OCI-LY3 (cell line): ENCODE measurements around the gene DTNA.
"Not testable (repeated sequence)": the region's sequence is repeated elsewhere in the genome, so short reads cannot be mapped to it uniquely, and the experiment has no call there.

ENCODE experiments used
- H2AFZ ChIP-seq: fragments of 200-600, 300-600 bp; shearing (Covaris generic); 2 replicates; pipeline ENCODE4 v1.6.0; 2014; ENCODE audit warnings: antibody characterized with exemption, low read depth, low read length
- H3K27ac ChIP-seq: fragments of 200-600, 300-600 bp; sonication (generic); 2 replicates; pipeline ENCODE4 v1.5.1; 2014; ENCODE audit warnings: mild to moderate bottlenecking, low read length, moderate library complexity, mixed read lengths
- H3K27me3 ChIP-seq: fragments of 200-600, 300-600 bp; sonication (generic); 2 replicates; pipeline ENCODE4 v1.6.1; 2014; ENCODE audit warnings: low read depth, low read length, mixed read lengths
- H3K36me3 ChIP-seq: fragments of 200-600, 300-600 bp; sonication (generic); replicated peaks from 2 replicates; pipeline ENCODE3; 2014; ENCODE audit warnings: low read depth, low read length, mixed read lengths
- H3K4me1 ChIP-seq: fragments of 300-600, 200-600 bp; sonication (generic); 2 replicates; pipeline ENCODE4 v1.6.1; 2014; ENCODE audit warnings: low read length, mixed read lengths
- H3K4me2 ChIP-seq: fragments of 200-600, 300-600 bp; sonication (generic); 2 replicates; pipeline ENCODE4 v1.6.1; 2014; ENCODE audit warnings: low read length, mixed read lengths
- H3K4me3 ChIP-seq: fragments of 300-600, 200-600 bp; sonication (generic); 2 replicates; pipeline ENCODE4 v1.5.1; 2014; ENCODE audit warnings: antibody characterized with exemption, mild to moderate bottlenecking, low read length, moderate library complexity
- H3K79me2 ChIP-seq: fragments of 300-600, 200-600 bp; shearing (Covaris generic); 2 replicates; pipeline ENCODE4 v1.6.1; 2014; ENCODE audit warnings: mild to moderate bottlenecking, low read length, mixed read lengths
- H3K9ac ChIP-seq: fragments of 300-600, 200-600 bp; shearing (Covaris generic); 2 replicates; pipeline ENCODE4 v1.6.0; 2014; ENCODE audit warnings: mild to moderate bottlenecking, low read length, moderate library complexity
- H3K9me3 ChIP-seq: fragments of 200-600, 300-600 bp; shearing (Covaris generic); 2 replicates; pipeline ENCODE4 v1.6.1; 2014; ENCODE audit warnings: low read length, mixed read lengths; ENCODE audit not compliant: insufficient read depth
- H4K20me1 ChIP-seq: fragments of 200-600, 300-600 bp; sonication (generic); 2 replicates; pipeline ENCODE4 v1.6.1; 2016; ENCODE audit warnings: low read length, mixed read lengths; ENCODE audit not compliant: insufficient read depth
- EZH2phosphoT487 ChIP-seq: fragments of 200-600 bp; shearing (Covaris generic); IDR thresholded peaks from 2 replicates; pipeline ENCODE4 v1.6.1; 2018; ENCODE audit warnings: antibody characterized with exemption, mixed run types, low read depth
- TF ChIP-seq, protein P1 (sequence below): fragments of 200-600, 300-600 bp; sonication (generic); IDR thresholded peaks from 2 replicates; pipeline ENCODE4 v1.5.1; 2014; ENCODE audit warnings: antibody characterized with exemption, low read length, low read depth

The DTNA gene

DNA sequence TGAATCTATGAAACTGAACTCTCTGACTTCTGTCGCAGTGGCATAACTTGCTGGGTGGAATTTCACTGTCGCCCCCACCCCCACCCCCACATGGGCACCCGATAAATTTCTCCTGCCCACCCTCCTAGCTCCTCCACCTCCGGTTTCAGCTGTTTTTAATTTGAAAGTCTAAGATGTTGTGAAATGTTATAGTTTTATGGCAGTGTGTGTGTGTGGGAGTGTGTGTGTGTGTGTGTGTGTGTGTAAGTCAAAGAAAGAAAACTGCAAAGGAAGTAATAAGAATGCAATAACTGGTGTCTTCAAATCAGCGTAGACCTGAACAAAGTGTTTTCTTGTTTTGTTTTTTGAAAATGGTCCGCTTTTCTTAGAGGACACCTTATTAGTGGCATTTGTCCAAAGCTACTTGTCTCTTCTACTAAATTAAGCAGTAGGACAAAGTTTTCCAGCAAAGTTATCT is 388 bp downstream of the DTNA start:
- H3K4me3 ChIP-seq, result peak overlapping the region; percentile 58
- no peak overlapping the region for H3K27ac ChIP-seq
- H3K27me3 ChIP-seq, result no peaks in the 10 kb centered on the region
- H3K36me3 ChIP-seq, result no peaks in the 10 kb centered on the region
- H3K9ac ChIP-seq, result 0 out of 2 replicates have a peak overlapping the region, but pooled peaks have one; percentile 2
- peaks cover 29% of the 10 kb centered on the region for H3K4me1 ChIP-seq
- no peaks in the 10 kb centered on the region for H3K9me3 ChIP-seq
- no peaks in the 10 kb centered on the region for H3K79me2 ChIP-seq
- TF ChIP-seq, protein P1, sequence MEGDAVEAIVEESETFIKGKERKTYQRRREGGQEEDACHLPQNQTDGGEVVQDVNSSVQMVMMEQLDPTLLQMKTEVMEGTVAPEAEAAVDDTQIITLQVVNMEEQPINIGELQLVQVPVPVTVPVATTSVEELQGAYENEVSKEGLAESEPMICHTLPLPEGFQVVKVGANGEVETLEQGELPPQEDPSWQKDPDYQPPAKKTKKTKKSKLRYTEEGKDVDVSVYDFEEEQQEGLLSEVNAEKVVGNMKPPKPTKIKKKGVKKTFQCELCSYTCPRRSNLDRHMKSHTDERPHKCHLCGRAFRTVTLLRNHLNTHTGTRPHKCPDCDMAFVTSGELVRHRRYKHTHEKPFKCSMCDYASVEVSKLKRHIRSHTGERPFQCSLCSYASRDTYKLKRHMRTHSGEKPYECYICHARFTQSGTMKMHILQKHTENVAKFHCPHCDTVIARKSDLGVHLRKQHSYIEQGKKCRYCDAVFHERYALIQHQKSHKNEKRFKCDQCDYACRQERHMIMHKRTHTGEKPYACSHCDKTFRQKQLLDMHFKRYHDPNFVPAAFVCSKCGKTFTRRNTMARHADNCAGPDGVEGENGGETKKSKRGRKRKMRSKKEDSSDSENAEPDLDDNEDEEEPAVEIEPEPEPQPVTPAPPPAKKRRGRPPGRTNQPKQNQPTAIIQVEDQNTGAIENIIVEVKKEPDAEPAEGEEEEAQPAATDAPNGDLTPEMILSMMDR, result no peak
- no peak for TF ChIP-seq EZH2phosphoT487
- H3K4me2 ChIP-seq, result peak overlapping the region; percentile 54
- H2AFZ ChIP-seq, result peak overlapping the region; percentile 44
- no peaks in the 10 kb centered on the region for H4K20me1 ChIP-seq

DNA sequence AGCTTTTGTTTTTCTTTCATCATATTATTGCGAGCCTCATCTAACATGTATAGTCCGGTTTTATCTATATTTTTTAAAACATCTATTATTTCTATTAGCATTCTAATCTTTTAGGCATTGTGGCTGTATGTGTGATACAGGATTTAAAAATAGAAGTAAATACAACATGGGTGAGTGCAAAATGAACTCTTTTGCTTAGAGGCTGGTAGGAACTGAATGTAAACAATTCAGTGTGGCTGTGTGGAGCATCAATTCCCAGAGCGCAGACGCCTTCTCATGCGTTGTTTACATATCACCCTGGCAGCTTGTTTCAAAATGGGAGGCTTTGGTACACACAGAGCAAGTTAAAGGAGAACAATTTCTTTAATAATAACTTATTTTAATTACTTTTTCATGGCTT is 836 bp downstream of the DTNA start:
- Histone ChIP-seq H4K20me1 (no peaks in the 10 kb centered on the region), H3K4me2 (peak overlapping the region; percentile 54), H2AFZ (no peak overlapping the region; the same call in 1 of the 2 replicates), H3K9ac (no peak overlapping the region), H3K27me3 (no peaks in the 10 kb centered on the region), H3K4me1 (peaks cover 29% of the 10 kb centered on the region), H3K4me3 (peak overlapping the region; percentile 58), H3K79me2 (no peaks in the 10 kb centered on the region), H3K36me3 (no peaks in the 10 kb centered on the region), H3K27ac (no peak overlapping the region), H3K9me3 (no peaks in the 10 kb centered on the region)
- no peak for TF ChIP-seq EZH2phosphoT487
- TF ChIP-seq, protein P1, result no peak

DNA sequence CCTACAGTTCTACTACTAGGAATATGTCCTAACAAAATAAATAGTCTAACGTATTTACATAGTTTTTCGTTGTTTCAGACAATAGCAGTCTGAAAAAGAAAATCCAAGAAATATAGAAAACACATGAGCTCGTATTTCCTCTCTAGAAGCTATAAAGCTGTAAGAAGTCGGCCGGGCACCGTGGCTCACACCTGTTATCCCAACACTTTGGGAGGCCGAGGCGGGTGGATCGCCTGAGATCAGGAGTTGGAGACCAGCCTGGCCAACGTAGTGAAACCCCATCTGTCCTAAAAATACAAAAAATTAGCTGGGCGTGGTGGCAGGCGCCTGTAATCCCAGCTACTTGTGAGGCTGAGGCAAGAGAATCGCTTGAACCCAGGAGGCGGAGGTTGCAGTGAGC is 6.0 kb downstream of the DTNA start:
- H2AFZ ChIP-seq, H3K4me2 ChIP-seq, H3K79me2 ChIP-seq, H3K36me3 ChIP-seq, H3K9ac ChIP-seq, H3K4me1 ChIP-seq, H3K9me3 ChIP-seq, H3K27ac ChIP-seq, H3K27me3 ChIP-seq, H4K20me1 ChIP-seq, H3K4me3 ChIP-seq: not testable (repeated sequence)

DNA sequence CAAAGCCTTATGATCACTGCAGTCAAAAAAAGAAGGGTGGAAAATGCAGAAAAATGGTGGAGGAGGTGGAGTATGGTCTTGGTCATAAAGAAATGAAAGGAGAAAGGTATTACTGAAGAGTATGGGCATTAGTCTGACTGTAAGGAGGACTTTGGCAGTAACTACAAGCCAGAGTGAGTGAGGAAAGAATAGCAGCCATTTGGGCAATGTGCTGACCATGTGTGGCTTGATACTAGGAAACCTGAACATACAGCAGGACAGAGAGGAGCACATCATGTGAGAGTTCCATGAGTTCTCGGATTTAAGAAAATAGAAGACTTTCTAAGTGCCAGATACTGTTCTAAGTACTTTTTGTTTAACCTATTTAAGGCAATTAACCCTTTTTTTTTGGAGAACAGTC is 8.5 kb downstream of the DTNA start:
- Histone ChIP-seq H3K4me1 (no peaks in the 10 kb centered on the region), H3K9ac (no peak overlapping the region), H3K4me2 (no peak overlapping the region), H2AFZ (no peak overlapping the region), H3K9me3 (no peaks in the 10 kb centered on the region), H3K4me3 (no peak overlapping the region), H4K20me1 (no peaks in the 10 kb centered on the region), H3K27ac (no peak overlapping the region), H3K36me3 (no peaks in the 10 kb centered on the region), H3K27me3 (no peaks in the 10 kb centered on the region), H3K79me2 (no peaks in the 10 kb centered on the region)
- no peak for TF ChIP-seq EZH2phosphoT487
- TF ChIP-seq, protein P1, result no peak

- Histone ChIP-seq H3K79me2 (no peaks in the 10 kb centered on the region), H4K20me1 (no peaks in the 10 kb centered on the region), H3K9me3 (no peaks in the 10 kb centered on the region), H3K27ac (no peak overlapping the region), H2AFZ (no peak overlapping the region), H3K9ac (no peak overlapping the region), H3K36me3 (no peaks in the 10 kb centered on the region), H3K27me3 (no peaks in the 10 kb centered on the region), H3K4me1 (no peaks in the 10 kb centered on the region), H3K4me2 (no peak overlapping the region), H3K4me3 (no peak overlapping the region)
- TF ChIP-seq, protein P1, result no peak
- TF ChIP-seq EZH2phosphoT487, result no peak
Measured at GRCh38 chr18:34720220-34720619, 10.1 kb downstream of the DTNA start.
